Mucosa of descending colon (tissue), 3 donors: ENCODE data around the gene TRIM49C. TPM values are rescaled to one million over a fixed set of nuclear protein-coding genes. Genes with fewer than 3 reads are reported as not detected.
"Not testable (repeated sequence)": the region's sequence is repeated elsewhere in the genome, so short reads cannot be mapped to it uniquely, and the experiment has no call there.

ENCODE experiments used
- ATAC-seq: fragments of 200-7000 bp; cut with Tn5 transposase; one replicate; pipeline ENCODE4 v1.9.1; 2020; ENCODE audit warnings: mild to moderate bottlenecking, moderate library complexity
- DNase-seq, 3 donors: peaks; one replicate each; pipeline ENCODE4 v3.0.0-alpha.2; 2020
- H3K36me3 ChIP-seq: fragments of 200-600 bp; one replicate; pipeline ENCODE4 v1.8.0; 2021; ENCODE audit warnings: low read depth, mild to moderate bottlenecking
- H3K4me1 ChIP-seq: fragments of 200-600 bp; one replicate; pipeline ENCODE4 v1.8.0; 2021; ENCODE audit warnings: low read depth, mild to moderate bottlenecking
- H3K4me3 ChIP-seq: fragments of 200-600 bp; one replicate; pipeline ENCODE4 v1.8.0; 2021; ENCODE audit warnings: mild to moderate bottlenecking
- H3K9me3 ChIP-seq: fragments of 200-600 bp; one replicate; pipeline ENCODE4 v1.8.0; 2021; ENCODE audit warnings: mild to moderate bottlenecking
- intact Hi-C, 2 donors: fragments of 100-400 bp; cut with DNase I in 1 of 2; cut with micrococcal nuclease in 1 of 2; formaldehyde crosslinking; loops; one replicate each; pipeline versions ENCODE4 v1.11.0 to v1.11.1; 2022; cut with DNase I, micrococcal nuclease
- long read RNA-seq, 2 donors: library from polyadenylated mRNA; unstranded; transcript quantifications; one replicate each; pipeline ENCODE4 v2.0.0, GENCODE V29; 2019 to 2021
- total RNA-seq, 3 donors: library from RNA; stranded (reverse); fragmentation: NEBNext Ultra II Directional in 2 of 3; extraction: Animal tissue kit (Norgen Biotek cat#: 25700) in 2 of 3; gene quantifications; one replicate each; pipeline versions ENCODE4 v1.2.1 to v1.2.4, GENCODE V29; 2021 to 2023
- donor health status: DM: no; HTN: no; CAD: no; lungs with moderate emphysema.
- donor health status: DM: no; HTN: no; CAD: no.
- donor health status: DM: no; HTN: yes; CAD: no.

TRIM49C gene
- not detected for total RNA-seq
- long read RNA-seq, donor 1, result 0 reads
- long read RNA-seq, donor 2, result 0 reads

GRCh38 chr11:90030806-90031205 is at the start of gene TRIM49C:
TSS of gene TRIM49C (plus strand) at chr11:90031106. CDS start at chr11:90035212, 4,106 bp downstream.
- DNase-seq, H3K9me3 ChIP-seq, intact Hi-C loops, H3K36me3 ChIP-seq, H3K4me3 ChIP-seq, H3K4me1 ChIP-seq, ATAC-seq: not testable (repeated sequence)

DNA sequence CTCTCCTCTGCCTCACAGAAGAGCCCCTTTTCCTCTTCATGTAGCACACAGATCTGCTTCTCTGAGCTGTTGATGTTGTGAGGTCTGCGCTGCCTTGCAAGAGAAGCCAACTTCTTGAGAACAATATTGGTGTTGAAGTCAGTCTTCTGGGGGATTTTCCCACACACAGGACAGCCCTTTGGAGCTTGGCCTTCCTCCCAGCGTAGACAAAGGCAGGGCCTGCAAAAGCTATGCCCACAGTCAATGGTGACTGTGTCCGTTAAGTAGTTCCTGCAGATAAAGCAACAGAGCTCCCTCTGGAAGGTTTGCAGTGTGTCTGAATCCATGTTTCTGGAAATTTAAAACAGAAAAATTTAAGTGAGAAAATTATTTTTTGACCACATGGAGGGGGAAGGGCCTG is 6.7 kb upstream of the TRIM49C start:
- H3K4me1 ChIP-seq, DNase-seq, H3K36me3 ChIP-seq, ATAC-seq, intact Hi-C loops, H3K4me3 ChIP-seq, H3K9me3 ChIP-seq: not testable (repeated sequence)

- H3K4me3 ChIP-seq, ATAC-seq, H3K4me1 ChIP-seq, intact Hi-C loops, H3K9me3 ChIP-seq, DNase-seq, H3K36me3 ChIP-seq: not testable (repeated sequence)
Observed at GRCh38 chr11:90051591-90052209, 20.8 kb downstream of the TRIM49C start.

DNA sequence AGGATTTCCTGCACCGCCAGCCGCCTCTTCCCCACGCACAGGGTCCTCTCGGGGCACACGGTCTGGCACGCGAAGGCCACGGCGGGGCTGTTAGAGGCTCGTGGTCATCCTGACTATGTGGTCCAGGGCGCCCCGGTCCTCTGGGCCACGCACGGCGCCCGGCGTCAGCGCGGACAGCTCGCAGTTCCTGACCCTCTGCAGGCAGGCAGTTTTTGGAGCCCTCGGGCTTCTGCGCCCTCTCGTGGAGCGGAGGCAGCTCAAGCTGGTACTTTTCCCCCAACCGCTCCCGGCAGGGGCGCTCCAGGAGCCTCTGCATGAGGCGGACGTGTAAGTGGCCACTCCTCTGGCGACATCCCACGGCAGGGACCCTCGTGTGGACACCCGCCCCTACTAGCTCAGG is 21.4 kb downstream of the TRIM49C start:
- DNase-seq, H3K4me1 ChIP-seq, H3K36me3 ChIP-seq, ATAC-seq, H3K9me3 ChIP-seq, intact Hi-C loops, H3K4me3 ChIP-seq: not testable (repeated sequence)

DNA sequence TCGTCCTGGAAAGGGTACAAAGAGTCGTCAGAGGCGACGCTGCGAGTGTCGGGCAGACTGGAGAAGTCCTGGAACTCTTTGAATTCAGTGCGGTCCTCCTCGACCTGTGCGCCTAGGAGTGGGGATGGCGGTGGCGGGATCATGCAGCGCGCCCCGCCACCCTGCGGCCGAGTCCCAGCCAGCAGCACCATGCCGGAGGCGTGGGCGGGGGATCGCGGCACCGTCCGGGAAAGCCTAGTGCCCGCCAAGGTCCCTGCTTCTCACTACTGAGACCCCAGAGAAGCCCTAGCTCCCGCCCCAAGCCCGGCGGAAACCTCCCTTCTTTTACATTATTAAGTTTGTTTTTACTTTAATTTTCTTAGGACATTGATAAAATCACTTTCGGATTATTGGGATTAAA is 22.6 kb downstream of the TRIM49C start:
- ATAC-seq, intact Hi-C loops, DNase-seq: not testable (repeated sequence)

DNA sequence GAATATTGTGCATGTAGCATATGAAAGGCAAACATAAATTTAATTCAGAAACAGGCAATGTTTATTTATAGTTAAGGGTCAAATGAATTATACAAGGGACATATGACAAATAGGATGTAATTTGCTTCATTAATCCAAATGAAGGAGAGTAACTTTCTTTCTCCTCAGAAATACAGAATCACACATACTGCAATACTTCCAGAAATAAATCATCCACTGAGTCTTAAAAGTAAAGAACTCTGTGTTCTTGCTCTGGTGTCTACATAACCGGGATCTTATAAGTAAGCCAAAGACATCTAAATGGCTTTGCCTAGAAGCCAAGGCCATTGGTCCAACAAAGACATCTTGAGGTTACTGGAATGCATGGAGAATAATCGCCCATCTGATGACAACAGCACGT is 54.7 kb downstream of the TRIM49C start, which contains the start of gene UBTFL1:
Gene UBTFL1, plus strand, starts transcription at position 301 of the 400 bp plus-strand sequence. Its CDS starts 0 bp downstream, at position 301.
- DNase-seq, H3K4me3 ChIP-seq, H3K36me3 ChIP-seq, H3K4me1 ChIP-seq, H3K9me3 ChIP-seq, intact Hi-C loops, ATAC-seq: not testable (repeated sequence)

More for the DNA sequence above, 22.6 kb downstream of the TRIM49C start:
- H3K36me3 ChIP-seq, H3K4me3 ChIP-seq, H3K9me3 ChIP-seq, H3K4me1 ChIP-seq: not testable (repeated sequence)

- H3K4me3 ChIP-seq, intact Hi-C loops, DNase-seq, ATAC-seq, H3K4me1 ChIP-seq, H3K9me3 ChIP-seq, H3K36me3 ChIP-seq: not testable (repeated sequence)
Observed at GRCh38 chr11:90088731-90089130, 57.8 kb downstream of the TRIM49C start.

Other genes starting within 250 kb of the TRIM49C start
- gene TRIM49, start 222.5 kb upstream of the TRIM49C start, total RNA-seq, result not detected
- gene TRIM64B, start 152.6 kb upstream of the TRIM49C start, total RNA-seq, result not detected
- gene TRIM49D1, start 108.9 kb upstream of the TRIM49C start, total RNA-seq, result not detected
- gene TRIM49D2, start 107.0 kb upstream of the TRIM49C start, total RNA-seq, result not detected
- not detected for gene TRIM64, start 65.1 kb upstream of the TRIM49C start, total RNA-seq
- not detected for gene UBTFL1, start 54.8 kb downstream of the TRIM49C start, total RNA-seq
- gene NAALAD2, start 103.6 kb downstream of the TRIM49C start, total RNA-seq, result 1 to 10 TPM in 1 of 3 donors, under 1 TPM in 2; 0.73 to 1.2 (median 0.92) TPM
- 10 to 100 TPM; 18.1 to 37.6 (median 20.7) TPM for gene CHORDC1, start 191.9 kb downstream of the TRIM49C start, total RNA-seq